Measurements from ENCODE around the gene HTR3E. TPM values are rescaled to one million over a fixed set of nuclear protein-coding genes. Genes with fewer than 3 reads are reported as not detected.

The HTR3E gene
- total and polyA plus RNA-seq, 7 donors = 0.54 to 1.2 TPM; not detected in 5

DNA sequence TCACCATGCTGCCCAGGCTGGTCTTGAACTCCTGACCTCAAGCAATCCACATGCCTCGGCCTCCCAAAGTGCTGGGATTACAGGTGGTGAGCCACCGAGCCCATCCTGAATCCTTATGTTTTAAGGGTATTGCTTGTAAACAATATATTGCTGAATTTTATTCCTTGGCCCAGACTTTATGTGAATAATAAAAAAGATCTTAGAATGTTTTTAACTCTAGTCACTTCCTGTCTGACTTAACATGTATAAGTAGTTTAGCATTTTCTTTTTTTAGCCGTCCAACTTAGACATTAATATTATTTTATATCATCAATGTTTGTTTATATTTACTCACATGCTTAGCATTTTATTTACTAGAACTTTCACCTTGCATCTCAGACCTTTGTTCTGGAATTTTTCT lies 29.1 kb downstream of the HTR3E start:
- TF ChIP-seq POLR2A (IDR thresholded peaks at IDR 0.05) (no peak), POLR2AphosphoS5 (IDR thresholded peaks at IDR 0.05) (no peak), EP300 (IDR thresholded peaks at IDR 0.05) (no peak)
- TF ChIP-seq, protein P1, sequence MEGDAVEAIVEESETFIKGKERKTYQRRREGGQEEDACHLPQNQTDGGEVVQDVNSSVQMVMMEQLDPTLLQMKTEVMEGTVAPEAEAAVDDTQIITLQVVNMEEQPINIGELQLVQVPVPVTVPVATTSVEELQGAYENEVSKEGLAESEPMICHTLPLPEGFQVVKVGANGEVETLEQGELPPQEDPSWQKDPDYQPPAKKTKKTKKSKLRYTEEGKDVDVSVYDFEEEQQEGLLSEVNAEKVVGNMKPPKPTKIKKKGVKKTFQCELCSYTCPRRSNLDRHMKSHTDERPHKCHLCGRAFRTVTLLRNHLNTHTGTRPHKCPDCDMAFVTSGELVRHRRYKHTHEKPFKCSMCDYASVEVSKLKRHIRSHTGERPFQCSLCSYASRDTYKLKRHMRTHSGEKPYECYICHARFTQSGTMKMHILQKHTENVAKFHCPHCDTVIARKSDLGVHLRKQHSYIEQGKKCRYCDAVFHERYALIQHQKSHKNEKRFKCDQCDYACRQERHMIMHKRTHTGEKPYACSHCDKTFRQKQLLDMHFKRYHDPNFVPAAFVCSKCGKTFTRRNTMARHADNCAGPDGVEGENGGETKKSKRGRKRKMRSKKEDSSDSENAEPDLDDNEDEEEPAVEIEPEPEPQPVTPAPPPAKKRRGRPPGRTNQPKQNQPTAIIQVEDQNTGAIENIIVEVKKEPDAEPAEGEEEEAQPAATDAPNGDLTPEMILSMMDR (IDR thresholded peaks at IDR 0.05) = no peak
- DNase-seq = no peak
- Histone ChIP-seq H3K27me3 (no peaks in the 10 kb centered on the region), H3K9me3 (no peaks in the 10 kb centered on the region), H3K4me3 (no peak overlapping the region), H3K4me1 (no peaks in the 10 kb centered on the region), H3K36me3 (no peaks in the 10 kb centered on the region), H3K27ac (no peak overlapping the region)
- WGBS, 2 donors = 67 to 77% methylated on average over 3 of the region's 3 CpGs
- intact Hi-C loops (cut with DNase I) = no loop called here

DNA sequence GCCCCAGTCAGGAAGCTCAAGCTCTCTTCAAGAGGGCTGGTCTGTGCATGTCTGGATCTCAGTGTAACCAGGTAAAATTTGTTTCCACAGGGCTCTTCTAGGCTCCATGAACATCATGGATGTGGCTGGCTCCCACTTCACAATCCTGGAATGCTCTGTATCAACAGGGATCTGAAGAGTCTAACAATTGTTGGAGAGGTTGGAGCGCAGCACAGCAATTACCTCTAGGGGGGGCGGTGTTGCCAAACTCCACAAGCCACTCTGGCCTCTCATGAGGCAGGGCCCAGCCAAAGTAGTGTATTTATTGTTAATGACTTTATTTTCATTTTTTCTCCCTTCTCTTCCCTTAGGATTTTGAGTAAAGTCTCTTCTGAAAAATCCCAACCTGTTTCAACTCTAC lies 32.1 kb downstream of the HTR3E start:
- intact Hi-C loops (cut with DNase I) = no loop called here
- Histone ChIP-seq H3K9me3 (no peaks in the 10 kb centered on the region), H3K27ac (no peak overlapping the region), H3K36me3 (no peaks in the 10 kb centered on the region), H3K4me1 (peaks cover 0 to 7% (median 3%) of the 10 kb centered on the region in 4 donors), H3K4me3 (no peak overlapping the region), H3K27me3 (no peaks in the 10 kb centered on the region)
- WGBS, 2 donors = 34 to 49% methylated on average over 2 of the region's 2 CpGs
- TF ChIP-seq, protein P1 (IDR thresholded peaks at IDR 0.05) = no peak
- TF ChIP-seq POLR2AphosphoS5 (IDR thresholded peaks at IDR 0.05) (no peak), POLR2A (IDR thresholded peaks at IDR 0.05) (no peak), EP300 (IDR thresholded peaks at IDR 0.05) (no peak)
- no peak for DNase-seq

DNA sequence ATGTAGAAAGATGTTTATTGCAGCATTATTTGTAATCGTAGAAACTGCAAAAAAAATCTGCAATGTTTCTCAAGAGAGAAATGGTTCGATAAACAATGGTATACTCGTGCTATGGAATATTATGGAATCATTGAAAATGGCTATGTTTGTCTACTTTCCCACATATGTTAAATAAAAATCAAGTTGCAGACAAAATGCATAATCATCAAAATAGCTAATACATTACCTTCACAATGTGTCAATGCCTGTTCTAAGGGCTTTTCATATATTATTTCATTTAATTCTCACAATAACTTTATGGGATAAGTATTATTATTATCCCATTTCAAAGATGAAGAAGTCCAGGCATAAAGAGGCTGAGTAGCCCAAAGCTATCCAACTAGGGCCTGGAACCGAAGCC lies 36.1 kb downstream of the HTR3E start:
- intact Hi-C loops (cut with DNase I) = no loop called here
- H3K27ac ChIP-seq = no peak overlapping the region
- peaks cover 0 to 8% (median 2%) of the 10 kb centered on the region in 4 donors for H3K36me3 ChIP-seq
- WGBS, 2 donors = 94 to 96% methylated on average over 4 of the region's 4 CpGs
- no peak for TF ChIP-seq POLR2AphosphoS5 (IDR thresholded peaks at IDR 0.05)
- no peak for TF ChIP-seq POLR2A (IDR thresholded peaks at IDR 0.05)
- TF ChIP-seq EP300 (IDR thresholded peaks at IDR 0.05) = no peak
- TF ChIP-seq, protein P1 (IDR thresholded peaks at IDR 0.05) = no peak
- H3K9me3 ChIP-seq = no peaks in the 10 kb centered on the region
- H3K4me1 ChIP-seq = peaks cover 0 to 32% (median 20%) of the 10 kb centered on the region in 4 donors
- no peak overlapping the region for H3K4me3 ChIP-seq
- DNase-seq = no peak
- no peaks in the 10 kb centered on the region for H3K27me3 ChIP-seq

DNA sequence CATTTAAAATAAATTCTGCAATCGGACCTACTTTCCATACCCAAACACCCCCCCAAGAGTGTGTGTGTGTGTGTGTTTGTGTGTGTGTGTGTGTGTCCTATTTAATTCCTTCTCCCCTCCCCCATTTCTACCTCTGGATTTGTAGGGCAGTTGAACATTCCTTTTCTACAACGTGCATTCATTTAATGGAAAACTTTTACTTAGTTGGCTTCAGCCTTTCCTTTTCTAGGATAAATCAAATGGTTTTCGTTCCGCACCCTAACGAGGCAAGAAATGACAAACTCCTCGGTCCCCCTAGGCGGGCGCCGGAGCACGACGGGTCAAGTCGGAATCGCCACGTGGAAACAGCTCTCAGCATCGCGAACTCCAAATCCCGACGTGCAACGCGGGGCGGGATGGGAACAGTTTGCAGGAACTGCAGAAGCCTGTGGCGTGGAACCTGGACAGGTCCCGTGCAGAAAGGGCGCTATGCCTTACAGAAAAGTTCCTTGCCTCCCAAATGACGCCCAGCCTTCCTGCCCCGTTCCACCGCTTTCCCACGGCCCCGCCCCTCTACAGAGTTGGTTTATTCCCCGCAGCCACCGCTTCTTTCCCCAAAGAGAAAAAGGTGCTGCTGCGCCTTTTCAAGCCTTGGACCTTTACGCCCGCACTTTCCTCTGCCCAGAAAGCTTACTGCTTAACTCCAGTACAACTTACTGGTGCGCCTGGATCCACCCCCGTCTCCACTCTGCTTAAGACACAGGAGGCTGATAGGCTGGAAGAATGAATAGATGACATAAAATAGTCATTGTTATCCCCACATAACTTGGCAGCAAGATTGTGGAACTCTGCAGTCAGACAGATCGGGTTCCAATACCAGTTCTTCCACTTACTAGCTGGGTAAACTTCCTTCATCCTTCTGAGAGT lies 37.2 kb downstream of the HTR3E start:
- DNase-seq = peak; percentile 92
- no peaks in the 10 kb centered on the region for H3K27me3 ChIP-seq
- peaks cover 0 to 32% (median 20%) of the 10 kb centered on the region in 4 donors for H3K4me1 ChIP-seq
- TF ChIP-seq POLR2A (IDR thresholded peaks at IDR 0.05) (peak in 1 of 2 donors; percentile 53), EP300 (IDR thresholded peaks at IDR 0.05) (no peak), POLR2AphosphoS5 (IDR thresholded peaks at IDR 0.05) (peak; percentile 43 to 77 (median 69))
- TF ChIP-seq, protein P1 (IDR thresholded peaks at IDR 0.05) = no peak
- H3K4me3 ChIP-seq = peak overlapping the region; percentile 79 to 90 (median 85)
- H3K9me3 ChIP-seq = no peaks in the 10 kb centered on the region
- 1 to 2% methylated on average over 37 of the region's 37 CpGs for WGBS, 2 donors
- H3K36me3 ChIP-seq = peaks cover 0 to 17% (median 4%) of the 10 kb centered on the region in 4 donors
- peak overlapping the region; percentile 87 to 90 (median 90) for H3K27ac ChIP-seq
- intact Hi-C loops (cut with DNase I) = loop anchor here (1.0 to 2.0 kb wide), 4 partner anchors 21 to 117 kb away; partner anchors contain the start of genes ABCC5, ABCF3, DVL3 and EEF1AKMT4
